Bronchial epithelial cell (primary cell): ENCODE results near the gene AKAP1. TPM values are rescaled to one million over a fixed set of nuclear protein-coding genes. Genes with fewer than 3 reads are reported as not detected.
"Not testable (repeated sequence)": the region's sequence is repeated elsewhere in the genome, so short reads cannot be mapped to it uniquely, and the experiment has no call there.

ENCODE experiments used
- DNase-seq: peaks from one replicate; pipeline ENCODE4 v3.0.0-alpha.2; 2010; ENCODE audit warnings: low read depth
- FAIRE-seq: peaks from 2 replicates; lab custom pipeline; 2011; peaks lifted over from hg19 to GRCh38; lab: Jason Lieb, UNC
- H3K27me3 ChIP-seq: 2 replicates; pipeline ENCODE4 v1.5.1; 2011; ENCODE audit warnings: low read length; ENCODE audit not compliant: control insufficient read depth, insufficient read depth
- H3K36me3 ChIP-seq: 2 replicates; pipeline ENCODE4 v1.5.1; 2011; ENCODE audit warnings: low read length; ENCODE audit not compliant: control insufficient read depth, insufficient read depth
- H3K4me3 ChIP-seq: 2 replicates; pipeline ENCODE4 v1.5.1; 2011; ENCODE audit warnings: mild to moderate bottlenecking, low read depth, low read length, control low read depth
- total RNA-seq: library from RNA; depleted of rRNA; stranded (reverse); fragments of >200 nt; gene quantifications from 2 replicates; pipeline ENCODE4 v1.2.1, GENCODE V29; 2014
- TF ChIP-seq, protein P1 (sequence below): IDR thresholded peaks from 2 replicates; pipeline ENCODE4 v1.5.1; 2011; ENCODE audit warnings: mild to moderate bottlenecking, moderate library complexity, low read length, control low read depth, inconsistent platforms; ENCODE audit not compliant: insufficient read depth, severe bottlenecking

Gene AKAP1
- total RNA-seq, 1 donor from 2014 or later: 30.0 TPM

DNA sequence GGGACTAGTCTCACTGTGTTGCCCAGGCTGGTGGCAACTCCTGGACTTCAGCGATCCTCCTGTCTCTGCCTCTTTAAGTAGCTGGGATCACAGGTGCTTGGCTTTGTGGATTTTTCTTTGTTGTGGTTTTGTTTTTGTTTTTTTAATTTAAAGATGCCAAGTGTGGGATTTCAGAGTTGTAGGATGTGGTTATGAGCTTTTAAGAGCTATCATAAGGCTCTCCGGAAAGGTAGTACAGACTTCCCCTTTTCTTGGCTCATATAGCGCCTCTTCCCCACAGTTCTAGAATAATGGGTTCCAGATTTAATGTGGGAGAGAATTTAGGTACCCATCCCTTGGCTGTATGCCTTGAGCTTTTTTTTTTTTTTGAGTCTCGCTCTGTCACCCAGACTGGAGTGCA is 17.1 kb downstream of the AKAP1 start:
- no peak for FAIRE-seq
- DNase-seq: no peak
- Histone ChIP-seq H3K36me3 (peaks cover 4% of the 10 kb centered on the region), H3K27me3 (no peaks in the 10 kb centered on the region), H3K4me3 (no peak overlapping the region)
- TF ChIP-seq, protein P1, sequence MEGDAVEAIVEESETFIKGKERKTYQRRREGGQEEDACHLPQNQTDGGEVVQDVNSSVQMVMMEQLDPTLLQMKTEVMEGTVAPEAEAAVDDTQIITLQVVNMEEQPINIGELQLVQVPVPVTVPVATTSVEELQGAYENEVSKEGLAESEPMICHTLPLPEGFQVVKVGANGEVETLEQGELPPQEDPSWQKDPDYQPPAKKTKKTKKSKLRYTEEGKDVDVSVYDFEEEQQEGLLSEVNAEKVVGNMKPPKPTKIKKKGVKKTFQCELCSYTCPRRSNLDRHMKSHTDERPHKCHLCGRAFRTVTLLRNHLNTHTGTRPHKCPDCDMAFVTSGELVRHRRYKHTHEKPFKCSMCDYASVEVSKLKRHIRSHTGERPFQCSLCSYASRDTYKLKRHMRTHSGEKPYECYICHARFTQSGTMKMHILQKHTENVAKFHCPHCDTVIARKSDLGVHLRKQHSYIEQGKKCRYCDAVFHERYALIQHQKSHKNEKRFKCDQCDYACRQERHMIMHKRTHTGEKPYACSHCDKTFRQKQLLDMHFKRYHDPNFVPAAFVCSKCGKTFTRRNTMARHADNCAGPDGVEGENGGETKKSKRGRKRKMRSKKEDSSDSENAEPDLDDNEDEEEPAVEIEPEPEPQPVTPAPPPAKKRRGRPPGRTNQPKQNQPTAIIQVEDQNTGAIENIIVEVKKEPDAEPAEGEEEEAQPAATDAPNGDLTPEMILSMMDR: no peak

DNA sequence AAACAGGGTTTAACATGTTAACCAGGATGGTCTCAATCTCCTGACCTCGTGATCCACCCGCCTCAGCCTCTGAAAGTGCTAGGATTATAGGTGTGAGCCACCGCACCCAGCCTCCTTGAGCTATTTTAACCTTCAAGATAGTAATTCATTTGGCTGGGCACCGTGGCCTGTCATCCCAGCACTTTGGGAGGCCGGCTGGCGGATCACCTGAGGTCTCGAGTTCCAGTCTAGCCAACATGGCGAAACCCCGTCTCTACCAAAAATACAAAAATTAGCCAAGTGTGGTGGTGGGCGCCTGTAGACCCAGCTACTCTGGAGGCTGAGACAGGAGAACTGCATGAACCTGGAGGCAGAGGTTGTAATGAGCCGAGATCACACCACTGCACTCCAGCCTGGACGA is 17.6 kb downstream of the AKAP1 start:
- not testable (repeated sequence) for FAIRE-seq, DNase-seq, H3K4me3 ChIP-seq, H3K27me3 ChIP-seq, H3K36me3 ChIP-seq

DNA sequence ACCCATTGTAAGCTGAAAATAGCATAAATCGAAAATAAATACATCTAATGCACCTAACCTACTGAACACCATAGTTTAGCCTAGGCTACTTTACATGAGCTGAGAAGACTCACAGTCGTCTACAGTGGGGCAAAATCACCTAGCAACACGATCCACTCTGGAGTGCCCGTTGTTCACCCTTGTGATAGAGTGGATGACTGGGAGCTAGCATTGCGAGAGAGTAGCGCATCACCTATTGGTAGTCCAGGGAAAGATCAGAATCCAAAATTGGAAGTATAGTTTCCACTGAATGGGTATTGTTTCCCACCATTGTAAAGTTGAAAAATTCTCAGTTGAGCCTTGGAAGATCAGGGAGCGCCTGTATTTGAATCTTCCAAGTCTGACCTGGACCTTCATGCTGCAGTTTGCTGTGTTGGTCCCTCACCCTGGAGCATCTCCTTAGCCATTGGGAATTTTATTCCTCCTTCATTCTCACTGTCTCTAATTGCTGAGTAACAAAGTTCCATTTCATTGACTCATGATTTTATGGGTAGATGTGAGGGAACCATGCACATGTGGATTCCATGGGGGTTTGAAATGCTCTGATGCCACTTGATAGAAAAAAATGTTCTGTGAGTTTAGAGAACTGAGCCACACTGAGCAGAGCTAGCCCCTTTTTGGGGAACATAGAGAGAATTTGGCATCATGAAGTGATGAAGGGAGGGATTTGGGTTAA is 19.6 kb downstream of the AKAP1 start:
- no peak overlapping the region for H3K4me3 ChIP-seq
- FAIRE-seq: no peak
- DNase-seq: peak; percentile 21
- H3K27me3 ChIP-seq: no peaks in the 10 kb centered on the region
- TF ChIP-seq, protein P1: no peak
- peaks cover 4% of the 10 kb centered on the region for H3K36me3 ChIP-seq

DNA sequence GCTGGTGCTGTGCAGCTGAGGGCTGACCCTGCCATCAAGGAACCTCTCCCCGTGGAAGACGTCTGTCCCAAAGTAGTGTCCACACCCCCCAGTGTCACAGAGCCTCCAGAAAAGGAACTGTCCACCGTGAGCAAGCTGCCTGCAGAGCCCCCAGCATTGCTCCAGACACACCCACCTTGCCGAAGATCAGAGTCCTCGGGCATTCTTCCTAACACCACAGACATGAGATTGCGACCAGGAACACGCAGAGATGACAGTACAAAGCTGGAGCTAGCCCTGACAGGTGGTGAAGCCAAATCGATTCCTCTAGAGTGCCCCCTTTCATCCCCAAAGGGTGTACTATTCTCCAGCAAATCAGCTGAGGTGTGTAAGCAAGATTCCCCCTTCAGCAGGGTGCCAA is 20.5 kb downstream of the AKAP1 start:
- TF ChIP-seq, protein P1: no peak
- FAIRE-seq (no peak), DNase-seq (no peak)
- Histone ChIP-seq H3K4me3 (no peak overlapping the region), H3K27me3 (no peaks in the 10 kb centered on the region), H3K36me3 (peaks cover 4% of the 10 kb centered on the region)

DNA sequence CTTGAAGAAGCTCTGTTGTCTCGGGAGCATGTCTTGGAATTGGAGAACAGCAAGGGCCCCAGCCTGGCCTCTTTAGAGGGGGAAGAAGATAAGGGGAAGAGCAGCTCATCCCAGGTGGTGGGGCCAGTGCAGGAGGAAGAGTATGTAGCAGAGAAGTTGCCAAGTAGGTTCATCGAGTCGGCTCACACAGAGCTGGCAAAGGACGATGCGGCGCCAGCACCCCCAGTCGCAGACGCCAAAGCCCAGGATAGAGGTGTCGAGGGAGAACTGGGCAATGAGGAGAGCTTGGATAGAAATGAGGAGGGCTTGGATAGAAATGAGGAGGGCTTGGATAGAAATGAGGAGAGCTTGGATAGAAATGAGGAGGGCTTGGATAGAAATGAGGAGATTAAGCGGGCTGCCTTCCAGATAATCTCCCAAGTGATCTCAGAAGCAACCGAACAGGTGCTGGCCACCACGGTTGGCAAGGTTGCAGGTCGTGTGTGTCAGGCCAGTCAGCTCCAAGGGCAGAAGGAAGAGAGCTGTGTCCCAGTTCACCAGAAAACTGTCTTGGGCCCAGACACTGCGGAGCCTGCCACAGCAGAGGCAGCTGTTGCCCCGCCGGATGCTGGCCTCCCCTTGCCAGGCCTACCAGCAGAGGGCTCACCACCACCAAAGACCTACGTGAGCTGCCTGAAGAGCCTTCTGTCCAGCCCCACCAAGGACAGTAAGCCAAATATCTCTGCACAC is 21.2 kb downstream of the AKAP1 start:
- no peak for FAIRE-seq
- no peak for DNase-seq

More for the DNA sequence above, 21.2 kb downstream of the AKAP1 start:
- H3K4me3 ChIP-seq: no peak overlapping the region
- H3K27me3 ChIP-seq: no peaks in the 10 kb centered on the region
- TF ChIP-seq, protein P1: peak; percentile 29
- H3K36me3 ChIP-seq: peaks cover 4% of the 10 kb centered on the region
